WTC11 (cell line): ENCODE results near the gene ZIC4.

Experiments used
- ATF2 ChIP-seq: sonication (generic); formaldehyde crosslinking; IDR thresholded peaks from 2 replicates; pipeline ENCODE4 v1.8.1; 2022; ENCODE audit warnings: low read depth, missing genetic modification reagents, borderline replicate concordance
- CTCF ChIP-seq: fragments of 200-600 bp; IDR thresholded peaks from 2 replicates; pipeline ENCODE4 v1.8.0; 2022; ENCODE audit warnings: antibody characterized with exemption
- FOXJ3 ChIP-seq: sonication (generic); formaldehyde crosslinking; IDR thresholded peaks from 2 replicates; pipeline ENCODE4 v1.9.0; 2021; ENCODE audit warnings: missing genetic modification reagents, mild to moderate bottlenecking, borderline replicate concordance
- FOXK1 ChIP-seq: sonication (generic); formaldehyde crosslinking; IDR thresholded peaks from 2 replicates; pipeline ENCODE4 v1.8.0; 2022; ENCODE audit warnings: mild to moderate bottlenecking, moderate library complexity, missing genetic modification reagents
- RORB ChIP-seq: fragments of 250-450 bp; sonication (Bioruptor Pico); IDR thresholded peaks from 2 replicates; pipeline ENCODE4 v1.9.0; 2021; ENCODE audit warnings: mild to moderate bottlenecking
- TCF7 ChIP-seq: sonication (generic); formaldehyde crosslinking; IDR thresholded peaks from 2 replicates; pipeline ENCODE4 v1.8.0; 2022; ENCODE audit warnings: mild to moderate bottlenecking, low read depth, missing genetic modification reagents, moderate library complexity

GRCh38 chr3:147407114-147407497 is 763 bp upstream of the ZIC4 start:
- no peak for TF ChIP-seq CTCF
- no peak for TF ChIP-seq TCF7 (CRISPR knock-in tag)
- no peak for TF ChIP-seq RORB
- TF ChIP-seq ATF2 (CRISPR knock-in tag) = no peak
- TF ChIP-seq FOXJ3 (CRISPR knock-in tag) = no peak
- no peak for TF ChIP-seq FOXK1
